MM.1S (cell line): Measurements from ENCODE around the gene KRTAP12-4.

Source experiments
- CTCF ChIP-seq: fragments of 300-600 bp; sonication (generic); IDR thresholded peaks from 2 replicates; pipeline ENCODE4 v1.5.1; 2016; ENCODE audit warnings: antibody characterized with exemption, low read length, mixed read lengths
- EZH2 ChIP-seq: fragments of 300-600 bp; sonication (generic); optimal IDR thresholded peaks from 2 replicates; pipeline ENCODE3; 2017; ENCODE audit warnings: low read depth, mild to moderate bottlenecking, antibody characterized with exemption, low read length, mixed read lengths
- EZH2phosphoT487 ChIP-seq: fragments of 300-600 bp; sonication (generic); IDR thresholded peaks from 2 replicates; pipeline ENCODE4 v1.6.1; 2018; ENCODE audit warnings: antibody characterized with exemption, low read length

- no peak for TF ChIP-seq CTCF
- TF ChIP-seq EZH2, result no peak
- TF ChIP-seq EZH2phosphoT487, result no peak
Measured at GRCh38 chr21:44640761-44641160, 13.7 kb downstream of the KRTAP12-4 start.
